GM23338 (cell line): ENCODE results near the gene GAR1.

Experiments used
- CREB1 ChIP-seq: fragments of 250-450 bp; sonication (Bioruptor Pico); IDR thresholded peaks from 2 replicates; pipeline ENCODE4 v1.5.0; 2020; ENCODE audit warnings: low read depth, mild to moderate bottlenecking, moderate library complexity
- EZH2phosphoT487 ChIP-seq: fragments of 200-600 bp; sonication (generic); IDR thresholded peaks from one replicate; pipeline ENCODE4 v1.8.1; 2018; ENCODE audit warnings: antibody characterized with exemption; ENCODE audit not compliant: unreplicated experiment

DNA sequence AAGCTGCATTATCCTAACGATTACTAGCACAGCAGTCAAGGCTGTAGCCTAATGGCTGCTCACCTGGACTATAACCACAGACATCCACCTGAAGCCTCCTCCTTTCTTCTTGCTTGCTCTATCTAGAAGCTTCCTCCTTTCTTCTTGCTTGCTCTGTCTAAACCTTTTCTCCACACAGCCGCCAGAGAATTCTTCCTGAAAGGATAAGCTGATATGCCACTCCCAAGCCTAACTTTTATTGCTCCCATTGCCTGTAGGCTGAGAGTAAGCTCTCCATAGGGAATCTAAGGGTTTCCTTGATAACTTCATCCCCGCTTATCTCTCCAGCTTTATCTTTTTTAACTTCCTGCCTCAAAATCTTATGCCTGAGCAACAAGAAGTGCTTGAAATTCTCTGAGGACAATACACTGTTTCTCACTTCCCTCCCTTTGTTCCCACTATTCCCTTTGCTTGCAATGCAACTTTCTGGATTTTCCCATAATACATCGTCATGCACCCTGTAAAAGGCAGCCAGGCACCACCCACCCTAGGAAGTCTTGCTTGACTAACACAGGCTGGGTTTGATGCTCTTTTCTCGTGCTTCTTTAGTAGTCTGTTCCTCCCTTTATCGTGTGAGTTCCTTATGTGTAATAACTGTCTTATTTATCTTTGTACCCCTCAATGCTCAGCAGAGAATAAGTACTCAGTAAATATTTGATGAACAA, 31.0 kb downstream of the GAR1 start:
- TF ChIP-seq EZH2phosphoT487: no peak
- no peak for TF ChIP-seq CREB1 (CRISPR knock-in tag)
